Measurements from ENCODE around the gene MYH11. TPM values are rescaled to one million over a fixed set of nuclear protein-coding genes. Genes with fewer than 3 reads are reported as not detected.

MYH11 gene
- total and polyA plus RNA-seq, 2 of the 13 experiments (the other 11 are each of a cell fraction or from before 2014, with no cell fraction given): not detected

- TF ChIP-seq HBP1 (CRISPR knock-in tag; IDR thresholded peaks at IDR 0.05; ENCODE audit: low read depth) (peak; percentile 95; the same call in 1 of the 2 replicates), NFYB (CRISPR knock-in tag; IDR thresholded peaks at IDR 0.05) (0 out of 2 replicates have a peak, but pooled peaks have one; percentile 35), PRDM10 (CRISPR knock-in tag; IDR thresholded peaks at IDR 0.05; ENCODE audit: low read depth) (peak; percentile 91), ZBTB43 (CRISPR knock-in tag; conservative IDR thresholded peaks at IDR 0.05) (peak; percentile 86), PAXIP1 (CRISPR knock-in tag; conservative IDR thresholded peaks at IDR 0.05) (peak; percentile 99), ZNF768 (CRISPR knock-in tag; IDR thresholded peaks at IDR 0.05) (no peak), ZNF207 (IDR thresholded peaks at IDR 0.05; ENCODE audit: borderline replicate concordance) (no peak), RBAK (CRISPR knock-in tag; IDR thresholded peaks at IDR 0.05) (peak; percentile 69; the same call in 1 of the 2 replicates), DBP (CRISPR knock-in tag; IDR thresholded peaks at IDR 0.05; ENCODE audit: not compliant biosample characterization) (peak; percentile 80), HNRNPH1 (optimal IDR thresholded peaks at IDR 0.05; ENCODE audit: low read depth, low read length) (no peak), ZNF30 (CRISPR knock-in tag; IDR thresholded peaks at IDR 0.05) (no peak), ZNF83 (CRISPR knock-in tag; IDR thresholded peaks at IDR 0.05; ENCODE audit: borderline replicate concordance) (no peak), MEIS2 (CRISPR knock-in tag; IDR thresholded peaks at IDR 0.05) (peak; percentile 99), ZNF746 (CRISPR knock-in tag; IDR thresholded peaks at IDR 0.05) (peak; percentile 100), ZMYM4 (CRISPR knock-in tag; IDR thresholded peaks at IDR 0.05) (peak; percentile 77), ZNF510 (CRISPR knock-in tag; IDR thresholded peaks at IDR 0.05; ENCODE audit: low read depth) (peak; percentile 3), ZNF337 (CRISPR knock-in tag; IDR thresholded peaks at IDR 0.05; ENCODE audit: borderline replicate concordance, low read depth) (peak; percentile 86; the same call in 1 of the 2 replicates), ZNF230 (CRISPR knock-in tag; IDR thresholded peaks at IDR 0.05) (peak; percentile 95; the same call in 1 of the 2 replicates)
These were observed 184.2 kb downstream of the MYH11 start (continued) for GRCh38 chr16:15672514-15673167.

Measured in HepG2 (cell line).